CD14-positive monocyte (primary cell): Measurements from ENCODE around the gene DNA2. TPM values are rescaled to one million over a fixed set of nuclear protein-coding genes. Genes with fewer than 3 reads are reported as not detected.
"Not testable (repeated sequence)": the region's sequence is repeated elsewhere in the genome, so short reads cannot be mapped to it uniquely, and the experiment has no call there.

ENCODE experiments used
- DNase-seq, 3 donors: peaks; one replicate each; pipeline ENCODE4 v3.0.0-alpha.2; 2011 to 2022
- H2AFZ ChIP-seq: 2 replicates; pipeline ENCODE4 v1.6.0; 2012; ENCODE audit warnings: mild to moderate bottlenecking, low read depth, low read length, inconsistent platforms; ENCODE audit not compliant: insufficient read depth, poor library complexity, severe bottlenecking
- H3K27ac ChIP-seq, 2 donors: 1 replicate in 1 of 2; 2 replicates in 1 of 2; pipeline ENCODE4 v1.5.1; 2012 to 2013; ENCODE audit warnings: low read length in 2 of 2, control low read depth in 1 of 2, inconsistent platforms in 1 of 2, low read depth in 1 of 2, mild to moderate bottlenecking in 1 of 2
- H3K27me3 ChIP-seq, 2 donors: one replicate each; pipeline versions ENCODE4 v1.6.0 to v1.6.1; 2011 to 2013; ENCODE audit warnings: low read length in 2 of 2; ENCODE audit not compliant: control insufficient read depth in 2 of 2, insufficient read depth in 2 of 2
- H3K36me3 ChIP-seq, 2 donors: replicated peaks in 1 of 2; 1 replicate in 1 of 2; 2 replicates in 1 of 2; pipeline versions ENCODE4 v1.5.1 to v1.6.1; 2012 to 2013; ENCODE audit warnings: low read length in 2 of 2, control low read depth in 1 of 2, inconsistent platforms in 1 of 2, mild to moderate bottlenecking in 1 of 2; ENCODE audit not compliant: insufficient read depth in 2 of 2, control insufficient read depth in 1 of 2
- H3K4me1 ChIP-seq, 2 donors: 1 replicate in 1 of 2; 2 replicates in 1 of 2; pipeline versions ENCODE4 v1.5.1 to v1.6.1; 2012 to 2013; ENCODE audit warnings: low read length in 2 of 2, control low read depth in 1 of 2, inconsistent platforms in 1 of 2, mild to moderate bottlenecking in 1 of 2, moderate library complexity in 1 of 2; ENCODE audit not compliant: insufficient read depth in 2 of 2, control insufficient read depth in 1 of 2
- H3K4me2 ChIP-seq: replicated peaks from 2 replicates; pipeline ENCODE3; 2012; ENCODE audit warnings: low read length, moderate library complexity, mild to moderate bottlenecking; ENCODE audit not compliant: poor library complexity, severe bottlenecking; ENCODE audit errors: extremely low read depth
- H3K4me3 ChIP-seq, 3 experiments: fragments of 200-600 bp in 1 of 3; sonication (generic) in 1 of 3; replicated peaks in 1 of 3; 1 replicate in 2 of 3; 2 replicates in 1 of 3; pipeline ENCODE4 v1.5.1; 2011 to 2013; ENCODE audit warnings: low read length in 3 of 3, mild to moderate bottlenecking in 3 of 3, control low read depth in 2 of 3, low read depth in 2 of 3, inconsistent platforms in 1 of 3, moderate library complexity in 1 of 3
- H3K79me2 ChIP-seq: 2 replicates; pipeline ENCODE4 v1.6.0; 2012; ENCODE audit warnings: mild to moderate bottlenecking, control low read depth, inconsistent platforms, low read length, moderate library complexity; ENCODE audit not compliant: insufficient read depth
- H3K9ac ChIP-seq: 2 replicates; pipeline ENCODE4 v1.6.0; 2017; ENCODE audit warnings: low read length, mild to moderate bottlenecking; ENCODE audit not compliant: insufficient read depth, poor library complexity, severe bottlenecking
- H3K9me3 ChIP-seq, 2 donors: replicated peaks in 1 of 2; 1 replicate in 1 of 2; 2 replicates in 1 of 2; pipeline versions ENCODE4 v1.5.1 to v1.6.1; 2012 to 2013; ENCODE audit warnings: low read length in 2 of 2, control low read depth in 1 of 2; ENCODE audit not compliant: control insufficient read depth in 1 of 2, insufficient read depth in 1 of 2
- H4K20me1 ChIP-seq: 2 replicates; pipeline ENCODE4 v1.6.0; 2012; ENCODE audit warnings: mild to moderate bottlenecking, low read length, control low read depth, moderate library complexity; ENCODE audit not compliant: insufficient read depth
- H3K27ac Mint-ChIP-seq, 7 donors: one replicate each; pipeline ENCODE4 v1.8.0; 2020; ENCODE audit warnings: mild to moderate bottlenecking in 7 of 7, mixed read lengths in 7 of 7, moderate library complexity in 6 of 7, inconsistent platforms in 2 of 7
- H3K27me3 Mint-ChIP-seq, 3 donors: one replicate each; pipeline ENCODE4 v1.8.0; 2021 to 2022; ENCODE audit warnings: low read depth in 3 of 3, mild to moderate bottlenecking in 3 of 3, mixed read lengths in 3 of 3, moderate library complexity in 3 of 3, inconsistent platforms in 1 of 3
- H3K36me3 Mint-ChIP-seq, 2 donors: one replicate each; pipeline ENCODE4 v1.8.0; 2020; ENCODE audit warnings: mixed read lengths in 2 of 2, inconsistent platforms in 1 of 2, mild to moderate bottlenecking in 1 of 2
- H3K4me1 Mint-ChIP-seq: one replicate; pipeline ENCODE4 v1.8.0; 2020; ENCODE audit warnings: mild to moderate bottlenecking, mixed read lengths
- H3K4me3 Mint-ChIP-seq, 2 donors: one replicate each; pipeline ENCODE4 v1.8.0; 2020; ENCODE audit warnings: mild to moderate bottlenecking in 2 of 2, mixed read lengths in 2 of 2, moderate library complexity in 1 of 2
- H3K9me3 Mint-ChIP-seq, 7 donors: one replicate each; pipeline ENCODE4 v1.8.0; 2020 to 2022; ENCODE audit warnings: mixed read lengths in 7 of 7, mild to moderate bottlenecking in 6 of 7, moderate library complexity in 6 of 7, inconsistent platforms in 2 of 7
- WGBS: methylation state at CpG from one replicate; pipeline ENCODE4 v1.1.5; 2013; ENCODE audit warnings: missing lambda C conversion rate; ENCODE audit not compliant: insufficient coverage; 5-methylcytosine and 5-hydroxymethylcytosine counted together
- intact Hi-C, 2 donors: fragments of 100-400 bp; cut with micrococcal nuclease; formaldehyde crosslinking; loops; one replicate each; pipeline versions ENCODE4 v1.15.0 to v1.15.1; 2023
- polyA minus RNA-seq: library from RNA; depleted of rRNA, polyadenylated mRNA; stranded (reverse); fragments of >200 nt; gene quantifications from 2 replicates; pipeline ENCODE4 v1.2.3, GENCODE V29; 2012
- polyA plus RNA-seq, 3 donors: library from polyadenylated mRNA; depleted of rRNA in 1 of 3; unstranded in 2 of 3; stranded (reverse) in 1 of 3; fragments of 300-500 nt in 2 of 3; fragments of >200 nt in 1 of 3; fragmentation: Illumina TruSeq in 2 of 3; gene quantifications; 1 replicate in 2 of 3; 2 replicates in 1 of 3; pipeline ENCODE4 v1.2.3, GENCODE V29; 2012 to 2021
- total RNA-seq, 12 experiments: library from RNA in 1 of 12; stranded (reverse) in 1 of 12; fragments of 120-200 nt in 1 of 12; gene quantifications; one replicate each; pipeline ENCODE4 v1.2.4 and lab custom pipeline; 2013 to 2026; ENCODE audit warnings: mixed read lengths in 6 of 12, inconsistent platforms in 1 of 12
- TF ChIP-seq, protein P1 (sequence below): fragments of 200-600 bp; IDR thresholded peaks from one replicate; pipeline ENCODE4 v1.8.0; 2022; ENCODE audit warnings: antibody characterized with exemption, mild to moderate bottlenecking

DNA2 gene, protein sequence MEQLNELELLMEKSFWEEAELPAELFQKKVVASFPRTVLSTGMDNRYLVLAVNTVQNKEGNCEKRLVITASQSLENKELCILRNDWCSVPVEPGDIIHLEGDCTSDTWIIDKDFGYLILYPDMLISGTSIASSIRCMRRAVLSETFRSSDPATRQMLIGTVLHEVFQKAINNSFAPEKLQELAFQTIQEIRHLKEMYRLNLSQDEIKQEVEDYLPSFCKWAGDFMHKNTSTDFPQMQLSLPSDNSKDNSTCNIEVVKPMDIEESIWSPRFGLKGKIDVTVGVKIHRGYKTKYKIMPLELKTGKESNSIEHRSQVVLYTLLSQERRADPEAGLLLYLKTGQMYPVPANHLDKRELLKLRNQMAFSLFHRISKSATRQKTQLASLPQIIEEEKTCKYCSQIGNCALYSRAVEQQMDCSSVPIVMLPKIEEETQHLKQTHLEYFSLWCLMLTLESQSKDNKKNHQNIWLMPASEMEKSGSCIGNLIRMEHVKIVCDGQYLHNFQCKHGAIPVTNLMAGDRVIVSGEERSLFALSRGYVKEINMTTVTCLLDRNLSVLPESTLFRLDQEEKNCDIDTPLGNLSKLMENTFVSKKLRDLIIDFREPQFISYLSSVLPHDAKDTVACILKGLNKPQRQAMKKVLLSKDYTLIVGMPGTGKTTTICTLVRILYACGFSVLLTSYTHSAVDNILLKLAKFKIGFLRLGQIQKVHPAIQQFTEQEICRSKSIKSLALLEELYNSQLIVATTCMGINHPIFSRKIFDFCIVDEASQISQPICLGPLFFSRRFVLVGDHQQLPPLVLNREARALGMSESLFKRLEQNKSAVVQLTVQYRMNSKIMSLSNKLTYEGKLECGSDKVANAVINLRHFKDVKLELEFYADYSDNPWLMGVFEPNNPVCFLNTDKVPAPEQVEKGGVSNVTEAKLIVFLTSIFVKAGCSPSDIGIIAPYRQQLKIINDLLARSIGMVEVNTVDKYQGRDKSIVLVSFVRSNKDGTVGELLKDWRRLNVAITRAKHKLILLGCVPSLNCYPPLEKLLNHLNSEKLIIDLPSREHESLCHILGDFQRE
- 4.6 TPM for total RNA-seq (2013)
- polyA plus RNA-seq (under 1 TPM; 0.08 to 0.99 (median 0.18) TPM), polyA minus RNA-seq (2.1 TPM in 2 replicates), total RNA-seq (lab: John Stamatoyannopoulos, UW) (6.2 to 18.2 (median 10.5) reads per million in 11 experiments)

DNA sequence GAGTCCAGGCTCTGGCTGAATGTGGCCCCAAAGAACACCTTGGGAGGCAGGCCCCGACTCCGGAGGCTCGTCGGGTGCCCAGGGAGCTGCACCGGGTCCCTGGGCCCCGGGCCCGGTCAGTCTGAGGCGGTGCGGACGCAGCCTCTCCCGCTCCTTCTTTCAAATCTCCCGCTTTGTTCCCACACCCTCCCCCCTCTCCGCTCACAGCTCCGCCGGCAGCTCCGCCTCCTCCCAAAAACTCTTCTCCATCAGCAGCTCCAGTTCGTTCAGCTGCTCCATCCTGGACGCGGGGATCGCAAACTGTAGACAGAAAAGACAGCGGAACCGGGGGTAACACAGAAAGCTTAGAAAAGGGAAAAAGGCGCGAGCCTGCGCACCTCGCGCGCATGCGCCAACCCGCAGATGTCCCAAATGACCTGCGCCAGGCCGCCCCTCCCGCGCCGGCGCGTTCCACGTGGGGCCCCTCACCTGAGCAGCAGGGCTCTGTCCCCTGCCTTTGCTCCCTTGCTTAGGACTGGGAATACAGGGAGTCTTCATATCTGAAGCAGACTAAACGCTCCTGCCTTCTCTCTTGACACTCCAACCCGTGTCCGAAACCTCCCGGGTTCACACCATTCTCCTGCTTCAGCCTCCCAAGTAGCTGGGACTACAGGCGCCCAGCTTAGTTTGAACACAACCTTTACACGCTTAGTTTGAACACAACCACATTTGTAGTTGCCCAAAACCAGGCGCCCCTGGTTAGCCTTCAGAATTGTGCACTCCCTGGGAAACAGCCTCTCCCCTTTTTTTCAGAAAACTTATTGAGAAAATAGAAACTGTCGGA, at the start of gene DNA2:
TSS of gene DNA2 (minus strand) at position 388 of the 823 bp plus-strand sequence. CDS start at position 279, 109 bp downstream.
- H2AFZ ChIP-seq: peak within 1 kb of the TSS; percentile 90
- H3K36me3 ChIP-seq: peaks cover 0 to 4% of the 10 kb centered on the region in 2 donors
- H3K9ac ChIP-seq: peak within 1 kb of the TSS; percentile 65
- Mint-ChIP-seq H3K36me3 (peaks cover 6 to 9% of the 10 kb centered on the region in 2 donors), H3K4me1 (peaks cover 26% of the 10 kb centered on the region), H3K27ac (peak within 1 kb of the TSS; percentile 81 to 93 (median 84)), H3K9me3 (no peaks in the 10 kb centered on the region), H3K4me3 (peak within 1 kb of the TSS; percentile 99 to 100), H3K27me3 (peaks cover 0 to 3% (median 1%) of the 10 kb centered on the region in 3 donors)
- peaks cover 13 to 27% of the 10 kb centered on the region in 2 donors for H3K4me1 ChIP-seq
- peak within 1 kb of the TSS; percentile 34 to 46 for H3K27ac ChIP-seq
- 4% methylated on average over 46 of the region's 46 CpGs for WGBS
- no peaks in the 10 kb centered on the region for H3K9me3 ChIP-seq
- intact Hi-C loops: no loop called here
- H3K4me3 ChIP-seq: peak within 1 kb of the TSS; percentile 72 to 88 (median 80)
- no peaks in the 10 kb centered on the region for H4K20me1 ChIP-seq
- no peaks in the 10 kb centered on the region for H3K27me3 ChIP-seq
- TF ChIP-seq, protein P1, sequence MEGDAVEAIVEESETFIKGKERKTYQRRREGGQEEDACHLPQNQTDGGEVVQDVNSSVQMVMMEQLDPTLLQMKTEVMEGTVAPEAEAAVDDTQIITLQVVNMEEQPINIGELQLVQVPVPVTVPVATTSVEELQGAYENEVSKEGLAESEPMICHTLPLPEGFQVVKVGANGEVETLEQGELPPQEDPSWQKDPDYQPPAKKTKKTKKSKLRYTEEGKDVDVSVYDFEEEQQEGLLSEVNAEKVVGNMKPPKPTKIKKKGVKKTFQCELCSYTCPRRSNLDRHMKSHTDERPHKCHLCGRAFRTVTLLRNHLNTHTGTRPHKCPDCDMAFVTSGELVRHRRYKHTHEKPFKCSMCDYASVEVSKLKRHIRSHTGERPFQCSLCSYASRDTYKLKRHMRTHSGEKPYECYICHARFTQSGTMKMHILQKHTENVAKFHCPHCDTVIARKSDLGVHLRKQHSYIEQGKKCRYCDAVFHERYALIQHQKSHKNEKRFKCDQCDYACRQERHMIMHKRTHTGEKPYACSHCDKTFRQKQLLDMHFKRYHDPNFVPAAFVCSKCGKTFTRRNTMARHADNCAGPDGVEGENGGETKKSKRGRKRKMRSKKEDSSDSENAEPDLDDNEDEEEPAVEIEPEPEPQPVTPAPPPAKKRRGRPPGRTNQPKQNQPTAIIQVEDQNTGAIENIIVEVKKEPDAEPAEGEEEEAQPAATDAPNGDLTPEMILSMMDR: no peak
- peak; percentile 23 to 54 (median 46) for DNase-seq
- peak within 1 kb of the TSS; percentile 85 for H3K4me2 ChIP-seq
- peaks cover 32% of the 10 kb centered on the region for H3K79me2 ChIP-seq

GRCh38 chr10:68518609-68519008, 46.8 kb upstream of the DNA2 start:
- peaks cover 28 to 49% of the 10 kb centered on the region in 2 donors for H3K36me3 Mint-ChIP-seq
- H3K4me3 Mint-ChIP-seq, H3K9me3 Mint-ChIP-seq, H3K9me3 ChIP-seq, H3K27ac ChIP-seq, H2AFZ ChIP-seq, H3K9ac ChIP-seq, DNase-seq, intact Hi-C loops, H3K27me3 ChIP-seq, H3K79me2 ChIP-seq, H3K4me1 Mint-ChIP-seq, H3K4me1 ChIP-seq, H4K20me1 ChIP-seq, H3K4me2 ChIP-seq, H3K27me3 Mint-ChIP-seq, H3K27ac Mint-ChIP-seq, H3K4me3 ChIP-seq: not testable (repeated sequence)
- WGBS: no CpG with 5 or more reads among the region's 11 CpGs
- peaks cover 10 to 35% of the 10 kb centered on the region in 2 donors for H3K36me3 ChIP-seq
